ENCODE results near the gene NCAM1. TPM values are rescaled to one million over a fixed set of nuclear protein-coding genes. Genes with fewer than 3 reads are reported as not detected.

Gene NCAM1
- total RNA-seq, 1 experiment from 2014 or later, result 0.75 TPM

DNA sequence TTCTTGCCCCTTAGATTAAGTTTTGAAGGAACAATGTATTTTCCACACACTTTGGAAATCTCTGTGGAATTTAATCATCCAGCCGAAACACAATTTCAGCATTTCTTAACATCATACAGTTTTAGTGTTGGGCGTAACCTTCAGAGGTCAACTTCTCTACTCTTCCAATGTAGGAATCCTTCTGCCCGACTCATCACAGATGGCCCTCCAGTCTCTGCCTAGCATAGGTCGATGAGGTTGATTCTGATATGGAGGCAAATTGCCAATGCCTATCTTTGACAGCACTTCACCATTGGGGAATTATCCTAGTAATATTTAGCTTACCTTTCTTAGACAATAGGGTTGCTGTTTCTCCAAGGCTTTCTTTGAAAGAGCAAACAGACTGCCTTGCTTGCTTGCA is 177.5 kb downstream of the NCAM1 start:
- Histone ChIP-seq H3K4me2 (ENCODE audit: low read depth, low read length, poor library complexity, severe bottlenecking) (no peak overlapping the region), H2AFZ (ENCODE audit: low read length) (no peak overlapping the region), H3K4me1 (ENCODE audit: low read length) (peaks cover 33% of the 10 kb centered on the region), H3K27ac (ENCODE audit: low read length) (no peak overlapping the region), H3K9ac (ENCODE audit: low read length) (no peak overlapping the region), H3K4me3 (ENCODE audit: low read length) (no peak overlapping the region), H3K9me2 (replicated peaks; ENCODE audit: insufficient read depth, low read length) (no peaks in the 10 kb centered on the region), H3K27me3 (ENCODE audit: low read length) (no peaks in the 10 kb centered on the region), H3K36me3 (ENCODE audit: insufficient read depth, low read length) (no peaks in the 10 kb centered on the region), H4K20me1 (ENCODE audit: insufficient read depth, low read depth, low read length) (no peaks in the 10 kb centered on the region), H3K79me2 (ENCODE audit: low read length) (no peaks in the 10 kb centered on the region), H3K9me3 (ENCODE audit: low read length) (no peaks in the 10 kb centered on the region)
- no peak for DNase-seq

DNA sequence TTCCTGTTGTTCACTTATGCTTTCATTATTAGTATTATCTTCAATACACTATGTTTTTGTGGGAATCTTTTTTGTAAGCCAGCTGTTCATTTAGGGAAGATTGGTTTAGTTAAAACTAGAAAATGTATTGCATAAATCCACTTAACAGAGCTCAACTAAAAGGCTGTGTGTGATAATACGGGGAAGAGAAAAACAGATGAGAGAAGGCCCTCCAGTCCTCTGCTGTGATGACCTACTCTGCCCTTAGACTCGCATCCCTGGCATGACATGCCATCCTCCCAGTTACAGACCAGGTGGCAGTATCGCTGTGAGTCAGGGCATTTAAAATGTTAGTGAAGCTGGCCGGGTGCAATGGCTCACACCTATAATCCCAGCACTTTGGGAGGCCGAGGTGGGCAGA is 179.8 kb downstream of the NCAM1 start:
- no peak for DNase-seq
- H3K9me3 ChIP-seq (ENCODE audit: low read length), result no peaks in the 10 kb centered on the region

DNA sequence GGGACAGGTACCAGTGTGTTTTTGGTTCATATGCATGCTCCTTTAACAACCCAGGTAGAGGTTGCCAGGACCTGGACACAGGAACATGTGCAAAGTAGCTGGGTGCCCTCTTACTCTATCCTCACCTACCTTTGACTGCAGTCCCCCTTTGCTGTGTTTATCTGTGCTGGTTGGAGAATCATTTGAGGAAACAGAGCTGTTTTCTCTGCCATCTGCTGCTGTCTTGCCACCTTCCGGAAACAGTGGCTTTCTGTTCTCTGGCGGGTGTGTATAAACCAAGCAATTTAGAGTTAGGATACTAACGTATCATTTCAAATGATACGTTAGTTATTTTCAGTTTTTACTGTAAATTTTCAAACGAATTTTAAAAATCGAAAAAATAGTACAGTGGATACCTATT is 181.3 kb downstream of the NCAM1 start:
- Histone ChIP-seq H2AFZ (ENCODE audit: low read length) (no peak overlapping the region), H3K4me3 (ENCODE audit: low read length) (no peak overlapping the region), H4K20me1 (ENCODE audit: insufficient read depth, low read depth, low read length) (no peaks in the 10 kb centered on the region), H3K9me3 (ENCODE audit: low read length) (no peaks in the 10 kb centered on the region), H3K27ac (ENCODE audit: low read length) (no peak overlapping the region), H3K4me1 (ENCODE audit: low read length) (peaks cover 13% of the 10 kb centered on the region), H3K9ac (ENCODE audit: low read length) (no peak overlapping the region), H3K36me3 (ENCODE audit: insufficient read depth, low read length) (no peaks in the 10 kb centered on the region), H3K4me2 (ENCODE audit: low read depth, low read length, poor library complexity, severe bottlenecking) (no peak overlapping the region), H3K79me2 (ENCODE audit: low read length) (no peaks in the 10 kb centered on the region), H3K27me3 (ENCODE audit: low read length) (no peaks in the 10 kb centered on the region), H3K9me2 (replicated peaks; ENCODE audit: insufficient read depth, low read length) (no peaks in the 10 kb centered on the region)
- DNase-seq, result no peak

More for the DNA sequence above, 179.8 kb downstream of the NCAM1 start:
- Histone ChIP-seq H3K9me2 (replicated peaks; ENCODE audit: insufficient read depth, low read length) (no peaks in the 10 kb centered on the region), H3K4me1 (ENCODE audit: low read length) (peaks cover 13% of the 10 kb centered on the region), H4K20me1 (ENCODE audit: insufficient read depth, low read depth, low read length) (no peaks in the 10 kb centered on the region), H3K79me2 (ENCODE audit: low read length) (no peaks in the 10 kb centered on the region), H3K4me3 (ENCODE audit: low read length) (no peak overlapping the region), H3K9ac (ENCODE audit: low read length) (no peak overlapping the region), H3K27ac (ENCODE audit: low read length) (no peak overlapping the region), H2AFZ (ENCODE audit: low read length) (no peak overlapping the region), H3K4me2 (ENCODE audit: low read depth, low read length, poor library complexity, severe bottlenecking) (no peak overlapping the region), H3K36me3 (ENCODE audit: insufficient read depth, low read length) (no peaks in the 10 kb centered on the region), H3K27me3 (ENCODE audit: low read length) (no peaks in the 10 kb centered on the region)

DNA sequence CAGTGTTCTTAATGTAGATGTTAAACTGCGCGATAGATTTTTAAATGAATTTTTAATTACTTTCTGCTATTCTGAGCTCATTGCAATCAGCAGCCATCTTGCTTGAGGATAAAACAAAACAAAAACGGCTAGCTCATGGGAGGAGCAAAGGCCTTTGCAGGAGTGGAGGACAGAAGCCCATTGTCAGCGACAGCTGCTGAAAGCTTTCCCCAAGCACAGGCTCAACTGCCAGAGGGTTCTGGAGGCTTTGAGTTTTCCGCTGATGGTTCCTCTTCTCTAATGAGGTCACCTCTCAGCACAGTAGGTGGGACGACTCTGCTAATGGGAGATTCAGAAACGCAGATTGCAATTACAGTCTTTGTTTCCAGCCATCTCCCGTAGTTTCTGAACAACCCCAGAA is 186.0 kb downstream of the NCAM1 start:
- Histone ChIP-seq H3K9me3 (ENCODE audit: low read length) (no peaks in the 10 kb centered on the region), H3K27ac (ENCODE audit: low read length) (no peak overlapping the region), H3K4me3 (ENCODE audit: low read length) (no peak overlapping the region), H4K20me1 (ENCODE audit: insufficient read depth, low read depth, low read length) (no peaks in the 10 kb centered on the region), H3K27me3 (ENCODE audit: low read length) (no peaks in the 10 kb centered on the region), H3K79me2 (ENCODE audit: low read length) (no peaks in the 10 kb centered on the region), H3K9ac (ENCODE audit: low read length) (no peak overlapping the region), H3K4me1 (ENCODE audit: low read length) (no peaks in the 10 kb centered on the region), H3K9me2 (replicated peaks; ENCODE audit: insufficient read depth, low read length) (no peaks in the 10 kb centered on the region), H3K4me2 (ENCODE audit: low read depth, low read length, poor library complexity, severe bottlenecking) (no peak overlapping the region), H3K36me3 (ENCODE audit: insufficient read depth, low read length) (no peaks in the 10 kb centered on the region), H2AFZ (ENCODE audit: low read length) (no peak overlapping the region)
- DNase-seq, result no peak

DNA sequence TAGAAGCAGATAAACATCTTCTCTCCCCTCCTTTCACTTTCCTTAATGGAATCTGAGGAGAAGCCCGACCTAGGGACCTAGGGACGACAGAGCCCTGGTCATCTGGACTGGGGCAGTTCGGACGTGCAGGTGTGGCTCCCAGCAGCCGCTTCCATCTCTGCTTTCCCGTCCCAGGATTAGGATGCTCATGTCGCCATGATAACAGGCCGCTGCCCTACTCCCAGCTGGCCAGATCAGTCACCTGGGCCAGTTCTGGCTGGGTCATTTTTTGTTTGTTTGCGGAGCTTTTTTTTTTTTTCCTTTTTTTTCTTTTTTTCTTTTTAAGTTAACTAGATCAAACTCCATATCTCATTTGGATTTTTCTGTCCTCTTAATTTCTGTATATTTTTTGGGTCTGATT is 186.9 kb downstream of the NCAM1 start:
- Histone ChIP-seq H3K79me2 (ENCODE audit: low read length) (no peaks in the 10 kb centered on the region), H3K27me3 (ENCODE audit: low read length) (no peaks in the 10 kb centered on the region), H3K4me3 (ENCODE audit: low read length) (no peak overlapping the region), H2AFZ (ENCODE audit: low read length) (no peak overlapping the region), H3K36me3 (ENCODE audit: insufficient read depth, low read length) (no peaks in the 10 kb centered on the region), H3K9me3 (ENCODE audit: low read length) (no peaks in the 10 kb centered on the region), H3K27ac (ENCODE audit: low read length) (no peak overlapping the region), H3K4me2 (ENCODE audit: low read depth, low read length, poor library complexity, severe bottlenecking) (no peak overlapping the region), H3K9me2 (replicated peaks; ENCODE audit: insufficient read depth, low read length) (no peaks in the 10 kb centered on the region), H4K20me1 (ENCODE audit: insufficient read depth, low read depth, low read length) (no peaks in the 10 kb centered on the region), H3K4me1 (ENCODE audit: low read length) (no peaks in the 10 kb centered on the region), H3K9ac (ENCODE audit: low read length) (no peak overlapping the region)
- DNase-seq, result no peak

DNA sequence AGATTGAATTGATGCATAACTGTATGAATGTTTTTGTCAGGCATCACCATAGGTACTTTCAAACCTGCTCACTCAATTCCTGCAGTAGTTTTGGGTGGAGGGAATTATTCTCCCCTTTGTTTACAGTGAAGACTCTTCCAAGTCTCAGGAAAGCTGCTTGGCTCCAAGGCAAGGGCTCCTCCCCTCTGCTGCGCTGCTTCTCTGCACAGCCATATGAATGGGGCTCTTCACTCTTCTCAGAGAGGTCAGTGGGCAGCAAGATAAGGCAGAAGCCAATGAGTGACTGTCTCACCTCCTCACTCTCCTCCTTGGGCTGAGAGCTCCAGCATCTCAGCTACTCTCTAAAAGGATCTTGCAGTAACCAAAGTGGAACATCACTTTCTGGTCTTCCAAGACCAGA is 187.4 kb downstream of the NCAM1 start:
- no peak overlapping the region for H3K9ac ChIP-seq (ENCODE audit: low read length)
- no peak overlapping the region for H3K4me3 ChIP-seq (ENCODE audit: low read length)
- no peak overlapping the region for H2AFZ ChIP-seq (ENCODE audit: low read length)
- no peaks in the 10 kb centered on the region for H4K20me1 ChIP-seq (ENCODE audit: insufficient read depth, low read depth, low read length)
- H3K4me1 ChIP-seq (ENCODE audit: low read length), result no peaks in the 10 kb centered on the region
- no peaks in the 10 kb centered on the region for H3K79me2 ChIP-seq (ENCODE audit: low read length)
- no peak overlapping the region for H3K4me2 ChIP-seq (ENCODE audit: low read depth, low read length, poor library complexity, severe bottlenecking)
- DNase-seq, result no peak
- no peaks in the 10 kb centered on the region for H3K9me3 ChIP-seq (ENCODE audit: low read length)
- no peaks in the 10 kb centered on the region for H3K9me2 ChIP-seq (replicated peaks; ENCODE audit: insufficient read depth, low read length)
- no peaks in the 10 kb centered on the region for H3K27me3 ChIP-seq (ENCODE audit: low read length)
- no peak overlapping the region for H3K27ac ChIP-seq (ENCODE audit: low read length)
- no peaks in the 10 kb centered on the region for H3K36me3 ChIP-seq (ENCODE audit: insufficient read depth, low read length)

DNA sequence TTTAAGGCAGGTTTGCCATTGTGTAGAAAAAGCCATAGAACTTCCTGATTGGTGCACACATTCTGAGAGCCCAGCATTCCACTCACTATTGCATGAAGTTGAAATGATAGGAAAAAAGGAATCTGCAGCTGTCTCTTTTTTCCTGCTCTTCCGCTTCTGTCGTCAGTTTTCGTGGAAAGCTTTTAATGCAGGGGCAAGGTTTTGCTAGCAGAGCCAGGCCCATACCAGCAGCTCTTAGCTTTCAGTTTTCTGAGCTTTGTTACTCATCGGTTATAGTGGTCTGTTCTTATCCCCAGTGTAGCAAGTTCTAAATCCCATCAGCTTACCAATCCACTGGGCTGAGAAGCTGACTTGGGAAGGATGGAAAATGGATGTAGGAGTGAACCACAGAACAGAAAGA is 190.3 kb downstream of the NCAM1 start:
- Histone ChIP-seq H2AFZ (ENCODE audit: low read length) (no peak overlapping the region), H3K4me2 (ENCODE audit: low read depth, low read length, poor library complexity, severe bottlenecking) (no peak overlapping the region)
- DNase-seq, result no peak

DNA sequence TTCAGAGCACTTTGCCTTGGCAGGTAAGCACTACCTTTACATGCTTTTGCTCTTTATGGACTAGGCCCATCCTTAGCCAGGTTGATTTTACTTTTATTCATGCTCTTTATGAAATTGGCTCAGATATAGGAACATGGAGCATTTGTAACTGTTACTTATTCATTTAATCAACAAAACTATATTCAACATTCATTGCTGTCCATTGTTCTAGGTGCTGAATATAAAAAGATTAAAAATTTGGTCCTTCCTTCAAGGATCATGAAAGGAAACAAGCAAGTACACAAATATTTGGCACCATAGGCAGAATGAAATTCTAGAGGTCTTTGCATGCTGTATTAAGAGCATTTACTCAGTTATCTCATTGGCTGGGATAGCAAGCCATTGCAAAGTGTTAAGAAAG is 191.3 kb downstream of the NCAM1 start:
- Histone ChIP-seq H3K4me2 (ENCODE audit: low read depth, low read length, poor library complexity, severe bottlenecking) (no peak overlapping the region), H3K27me3 (ENCODE audit: low read length) (no peaks in the 10 kb centered on the region), H3K36me3 (ENCODE audit: insufficient read depth, low read length) (no peaks in the 10 kb centered on the region), H3K9me3 (ENCODE audit: low read length) (no peaks in the 10 kb centered on the region), H3K4me1 (ENCODE audit: low read length) (peaks cover 3% of the 10 kb centered on the region; the same call in 1 of the 2 replicates), H3K4me3 (ENCODE audit: low read length) (no peak overlapping the region), H3K79me2 (ENCODE audit: low read length) (no peaks in the 10 kb centered on the region), H3K9ac (ENCODE audit: low read length) (no peak overlapping the region), H4K20me1 (ENCODE audit: insufficient read depth, low read depth, low read length) (no peaks in the 10 kb centered on the region), H3K9me2 (replicated peaks; ENCODE audit: insufficient read depth, low read length) (no peaks in the 10 kb centered on the region), H3K27ac (ENCODE audit: low read length) (no peak overlapping the region), H2AFZ (ENCODE audit: low read length) (no peak overlapping the region)
- no peak for DNase-seq

More for the DNA sequence above, 190.3 kb downstream of the NCAM1 start:
- Histone ChIP-seq H3K4me3 (ENCODE audit: low read length) (no peak overlapping the region), H3K9me3 (ENCODE audit: low read length) (no peaks in the 10 kb centered on the region), H3K79me2 (ENCODE audit: low read length) (no peaks in the 10 kb centered on the region), H3K27me3 (ENCODE audit: low read length) (no peaks in the 10 kb centered on the region), H3K9me2 (replicated peaks; ENCODE audit: insufficient read depth, low read length) (no peaks in the 10 kb centered on the region), H3K36me3 (ENCODE audit: insufficient read depth, low read length) (no peaks in the 10 kb centered on the region), H3K4me1 (ENCODE audit: low read length) (peaks cover 3% of the 10 kb centered on the region; the same call in 1 of the 2 replicates), H3K9ac (ENCODE audit: low read length) (no peak overlapping the region), H4K20me1 (ENCODE audit: insufficient read depth, low read depth, low read length) (no peaks in the 10 kb centered on the region), H3K27ac (ENCODE audit: low read length) (no peak overlapping the region)

DNA sequence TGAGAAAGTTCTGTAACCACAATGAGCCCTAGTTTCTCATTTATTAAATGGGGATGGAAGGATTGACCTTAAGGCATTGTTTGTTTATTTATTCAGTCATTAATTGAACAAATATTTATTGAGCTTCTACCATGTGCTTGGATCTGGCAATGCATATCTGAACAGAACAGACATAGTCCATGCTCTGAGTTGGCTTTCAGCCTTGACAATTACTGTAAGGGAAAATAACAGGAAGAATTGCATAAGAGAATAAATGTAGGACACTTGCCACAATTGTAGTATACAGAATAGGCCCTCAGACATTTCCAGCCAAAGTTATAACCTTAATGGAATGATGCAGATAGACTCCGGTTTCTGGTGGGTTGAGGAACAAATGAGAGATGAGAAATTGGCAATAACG is 192.6 kb downstream of the NCAM1 start:
- Histone ChIP-seq H3K36me3 (ENCODE audit: insufficient read depth, low read length) (no peaks in the 10 kb centered on the region), H3K9me3 (ENCODE audit: low read length) (no peaks in the 10 kb centered on the region)

More for the DNA sequence above, 192.6 kb downstream of the NCAM1 start:
- H3K4me3 ChIP-seq (ENCODE audit: low read length), result no peak overlapping the region
- no peak overlapping the region for H3K9ac ChIP-seq (ENCODE audit: low read length)
- H3K4me1 ChIP-seq (ENCODE audit: low read length), result peaks cover 12% of the 10 kb centered on the region
- H3K27me3 ChIP-seq (ENCODE audit: low read length), result no peaks in the 10 kb centered on the region
- no peak for DNase-seq
- H3K9me2 ChIP-seq (replicated peaks; ENCODE audit: insufficient read depth, low read length), result no peaks in the 10 kb centered on the region
- H2AFZ ChIP-seq (ENCODE audit: low read length), result no peak overlapping the region
- no peaks in the 10 kb centered on the region for H4K20me1 ChIP-seq (ENCODE audit: insufficient read depth, low read depth, low read length)
- H3K79me2 ChIP-seq (ENCODE audit: low read length), result no peaks in the 10 kb centered on the region
- H3K27ac ChIP-seq (ENCODE audit: low read length), result no peak overlapping the region
- H3K4me2 ChIP-seq (ENCODE audit: low read depth, low read length, poor library complexity, severe bottlenecking), result no peak overlapping the region
